ENCODE results near the gene HIC1. TPM values are rescaled to one million over a fixed set of nuclear protein-coding genes. Genes with fewer than 3 reads are reported as not detected.

Gene HIC1
- total RNA-seq, 2 experiments from 2014 or later: 35.1 TPM

DNA sequence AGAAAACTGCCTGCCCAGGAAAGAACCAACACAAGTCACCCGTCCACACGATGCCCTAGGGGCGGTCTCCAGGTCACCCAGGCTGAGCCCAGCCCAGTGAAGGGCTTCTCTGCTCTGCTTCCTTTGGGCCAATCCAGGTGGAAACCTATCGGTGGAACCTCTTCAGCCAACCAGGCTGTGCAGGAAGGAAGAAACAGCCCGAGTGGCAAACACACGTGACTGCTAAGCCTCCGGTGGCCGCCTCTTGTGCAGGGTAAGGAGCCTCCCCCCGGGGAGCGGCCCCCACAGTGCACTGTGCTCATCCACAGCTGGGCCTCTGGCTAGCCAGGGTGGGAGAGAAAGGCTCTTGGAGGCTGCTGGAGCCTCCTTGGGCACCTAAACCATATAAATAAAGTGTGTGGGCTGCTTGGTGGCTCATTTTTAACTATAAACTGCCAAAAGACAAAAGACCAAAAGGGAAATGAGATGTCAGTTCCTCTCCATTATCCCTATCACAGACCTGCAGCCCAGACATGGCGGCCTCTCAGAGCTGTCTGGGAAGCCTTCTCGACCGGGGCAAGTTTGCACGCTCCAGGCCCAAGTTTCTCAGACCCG lies 32.2 kb upstream of the HIC1 start:
- peaks cover 26% of the 10 kb centered on the region for H3K27me3 Mint-ChIP-seq
- intact Hi-C loops (cut with micrococcal nuclease): no loop called here
- CTCF ChIA-PET: interaction anchor here (1.3 kb wide), 1 partner anchor 114 kb away, joined by 5 read pairs; no protein-coding TSS in a partner anchor
- TF ChIP-seq, protein P1, sequence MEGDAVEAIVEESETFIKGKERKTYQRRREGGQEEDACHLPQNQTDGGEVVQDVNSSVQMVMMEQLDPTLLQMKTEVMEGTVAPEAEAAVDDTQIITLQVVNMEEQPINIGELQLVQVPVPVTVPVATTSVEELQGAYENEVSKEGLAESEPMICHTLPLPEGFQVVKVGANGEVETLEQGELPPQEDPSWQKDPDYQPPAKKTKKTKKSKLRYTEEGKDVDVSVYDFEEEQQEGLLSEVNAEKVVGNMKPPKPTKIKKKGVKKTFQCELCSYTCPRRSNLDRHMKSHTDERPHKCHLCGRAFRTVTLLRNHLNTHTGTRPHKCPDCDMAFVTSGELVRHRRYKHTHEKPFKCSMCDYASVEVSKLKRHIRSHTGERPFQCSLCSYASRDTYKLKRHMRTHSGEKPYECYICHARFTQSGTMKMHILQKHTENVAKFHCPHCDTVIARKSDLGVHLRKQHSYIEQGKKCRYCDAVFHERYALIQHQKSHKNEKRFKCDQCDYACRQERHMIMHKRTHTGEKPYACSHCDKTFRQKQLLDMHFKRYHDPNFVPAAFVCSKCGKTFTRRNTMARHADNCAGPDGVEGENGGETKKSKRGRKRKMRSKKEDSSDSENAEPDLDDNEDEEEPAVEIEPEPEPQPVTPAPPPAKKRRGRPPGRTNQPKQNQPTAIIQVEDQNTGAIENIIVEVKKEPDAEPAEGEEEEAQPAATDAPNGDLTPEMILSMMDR (IDR thresholded peaks at IDR 0.05): no peak
- ATAC-seq: peak; percentile 29
- peaks cover 8% of the 10 kb centered on the region for H3K4me1 Mint-ChIP-seq (ENCODE audit: low read depth)
- H3K27ac Mint-ChIP-seq: no peak overlapping the region
- POLR2A ChIA-PET: interaction anchor here (1.0 kb wide), 1 partner anchor 273 kb away, joined by 3 read pairs; no protein-coding TSS in a partner anchor
- no peaks in the 10 kb centered on the region for H3K9me3 Mint-ChIP-seq
- H3K36me3 Mint-ChIP-seq (ENCODE audit: low read depth): no peaks in the 10 kb centered on the region
- DNase-seq: no peak
- peak overlapping the region; percentile 33 for H3K4me3 Mint-ChIP-seq

DNA sequence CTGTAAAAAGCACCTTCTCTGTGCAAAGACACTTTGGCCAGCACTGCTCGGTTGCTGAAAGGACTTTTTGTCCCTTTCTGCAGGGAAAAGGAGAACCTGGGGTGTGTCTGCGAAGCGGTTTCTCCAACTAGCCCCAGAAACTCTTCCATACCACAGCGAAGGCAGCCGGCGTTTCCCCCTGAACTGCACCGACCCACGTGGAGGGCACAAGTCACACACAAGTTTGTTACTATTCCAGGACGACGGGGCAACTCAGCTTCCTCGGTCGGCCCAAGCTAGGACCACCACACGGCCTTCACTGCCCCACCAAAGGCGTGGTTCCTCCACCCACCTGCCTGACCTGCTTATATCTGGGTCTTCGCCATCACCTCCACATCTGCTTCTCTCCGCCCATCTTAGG lies 31.6 kb upstream of the HIC1 start:
- intact Hi-C loops (cut with micrococcal nuclease): no loop called here
- Mint-ChIP-seq H3K36me3 (ENCODE audit: low read depth) (no peaks in the 10 kb centered on the region), H3K27me3 (peaks cover 27% of the 10 kb centered on the region), H3K27ac (no peak overlapping the region), H3K4me3 (peak overlapping the region; percentile 40), H3K9me3 (no peaks in the 10 kb centered on the region), H3K4me1 (ENCODE audit: low read depth) (peaks cover 8% of the 10 kb centered on the region)
- no peak for DNase-seq
- ChIA-PET POLR2A (interaction anchor here (1.0 kb wide), 1 partner anchor 272 kb away, joined by 3 read pairs; no protein-coding TSS in a partner anchor), CTCF (interaction anchor here (1.3 kb wide), 1 partner anchor 114 kb away, joined by 5 read pairs; no protein-coding TSS in a partner anchor)
- ATAC-seq: no peak
- TF ChIP-seq, protein P1 (IDR thresholded peaks at IDR 0.05): no peak

DNA sequence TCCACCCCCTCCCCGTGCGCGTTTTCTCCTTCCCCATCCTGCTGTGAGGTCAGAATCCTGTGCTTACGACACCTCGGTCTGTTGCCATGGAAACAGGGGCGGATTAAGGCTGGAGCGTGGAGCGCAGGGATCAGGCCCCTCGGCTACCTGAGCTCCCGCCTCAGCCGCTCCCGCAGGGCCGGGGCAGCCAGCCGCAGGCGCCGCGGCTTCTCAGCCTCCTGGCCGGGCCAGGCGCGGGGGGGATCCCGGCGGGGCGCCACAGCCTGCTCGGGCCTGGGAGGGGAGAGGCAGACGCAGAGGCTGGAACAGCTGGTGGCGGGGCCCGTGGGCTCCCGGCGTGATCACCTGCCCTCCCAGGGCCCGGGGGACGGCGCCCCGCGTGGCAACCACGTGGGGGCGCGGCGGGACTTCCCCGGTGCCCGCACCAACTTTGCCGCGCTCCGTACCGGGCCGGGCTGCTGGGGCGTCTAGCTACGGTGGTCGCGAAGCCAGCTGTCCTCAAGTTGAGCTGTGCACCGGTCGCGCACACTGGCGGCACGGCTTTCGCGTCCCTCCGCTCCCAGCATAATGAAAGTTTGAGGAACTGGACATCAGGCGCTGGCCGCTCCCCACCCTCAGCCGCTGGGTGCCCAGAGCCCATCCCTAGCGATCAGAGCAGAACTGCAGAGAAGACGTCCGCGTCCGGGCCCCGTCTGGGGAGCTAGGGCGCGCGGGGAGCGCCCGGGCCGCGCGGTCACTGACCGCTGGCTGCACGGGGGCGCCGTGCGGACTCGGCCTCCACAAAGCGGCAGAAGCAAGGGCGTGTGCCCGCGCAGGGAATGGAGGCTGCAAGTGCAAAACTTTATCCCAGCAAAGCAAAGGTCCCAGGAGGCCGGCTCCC lies 31.0 kb upstream of the HIC1 start:
- Mint-ChIP-seq H3K4me1 (ENCODE audit: low read depth) (peaks cover 11% of the 10 kb centered on the region), H3K27ac (no peak overlapping the region), H3K27me3 (peaks cover 27% of the 10 kb centered on the region), H3K9me3 (no peaks in the 10 kb centered on the region), H3K36me3 (ENCODE audit: low read depth) (no peaks in the 10 kb centered on the region), H3K4me3 (peak overlapping the region; percentile 71)
- intact Hi-C loops (cut with micrococcal nuclease): no loop called here
- CTCF ChIA-PET: interaction anchor here (0.7 to 3.3 kb wide), 5 partner anchors 114 to 307 kb away, joined by 3 to 14 read pairs (median 5); no protein-coding TSS in a partner anchor
- TF ChIP-seq, protein P1 (IDR thresholded peaks at IDR 0.05): no peak
- POLR2A ChIA-PET: interaction anchor here (0.8 to 1.0 kb wide), 2 partner anchors 272 to 311 kb away, joined by 3 to 4 read pairs; no protein-coding TSS in a partner anchor
- ATAC-seq (peak; percentile 6), DNase-seq (peak; percentile 55)

DNA sequence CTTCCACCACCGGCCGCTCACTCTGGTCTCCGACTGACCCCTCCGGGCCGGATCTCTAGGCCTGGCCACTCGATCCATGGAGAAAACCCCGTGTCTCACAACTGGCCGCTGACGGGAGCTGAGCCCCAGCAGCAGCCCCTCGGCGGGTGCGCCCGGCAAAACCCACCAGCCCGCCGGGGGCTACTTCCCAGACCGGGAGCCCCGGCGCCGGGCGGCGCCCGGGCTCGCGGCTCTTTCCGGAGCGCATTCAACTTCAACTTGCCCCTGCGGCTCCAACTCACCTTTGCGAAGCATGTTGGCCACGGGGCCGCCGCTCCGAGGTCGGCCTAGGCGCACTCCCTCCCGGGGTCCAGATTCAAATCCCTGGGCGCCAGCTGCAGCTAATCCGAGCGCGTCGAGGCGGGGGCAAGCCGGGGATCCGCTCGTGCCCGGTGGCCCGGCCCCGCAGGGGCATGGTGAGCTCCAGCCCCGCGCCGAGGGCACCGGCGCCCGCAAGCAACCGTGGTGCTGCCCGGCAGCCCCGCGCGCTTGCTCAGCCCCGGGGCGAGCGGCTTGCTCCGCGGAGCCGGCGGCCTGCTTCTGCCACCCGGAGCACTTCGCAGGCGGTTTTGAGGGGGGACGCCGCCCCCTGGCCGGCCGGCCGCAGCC lies 30.2 kb upstream of the HIC1 start:
- intact Hi-C loops (cut with micrococcal nuclease): loop anchor here (5.0 kb wide), 1 partner anchor 117 kb away; no protein-coding TSS in a partner anchor
- H3K4me1 Mint-ChIP-seq (ENCODE audit: low read depth): peaks cover 13% of the 10 kb centered on the region
- no peak for DNase-seq
- H3K36me3 Mint-ChIP-seq (ENCODE audit: low read depth): no peaks in the 10 kb centered on the region
- ChIA-PET CTCF (interaction anchor here (1.0 to 3.3 kb wide), 6 partner anchors 29 to 303 kb away, joined by 3 to 14 read pairs (median 4); partner anchors contain the start of gene HIC1), POLR2A (interaction anchor here (0.8 to 0.9 kb wide), 2 partner anchors 33 to 312 kb away, joined by 3 to 4 read pairs; no protein-coding TSS in a partner anchor)
- no peak overlapping the region for H3K27ac Mint-ChIP-seq
- no peak for ATAC-seq
- TF ChIP-seq, protein P1 (IDR thresholded peaks at IDR 0.05): no peak
- H3K9me3 Mint-ChIP-seq: no peaks in the 10 kb centered on the region
- peaks cover 27% of the 10 kb centered on the region for H3K27me3 Mint-ChIP-seq
- H3K4me3 Mint-ChIP-seq: peak overlapping the region; percentile 71
